ENCODE measurements around the gene FRRS1L. TPM values are rescaled to one million over a fixed set of nuclear protein-coding genes. Genes with fewer than 3 reads are reported as not detected.
A peak's percentile ranks its signal among the peaks of the same experiment; 100 is the strongest.

The FRRS1L gene
- total RNA-seq, 1 donor from 2014 or later = 12.8 TPM

DNA sequence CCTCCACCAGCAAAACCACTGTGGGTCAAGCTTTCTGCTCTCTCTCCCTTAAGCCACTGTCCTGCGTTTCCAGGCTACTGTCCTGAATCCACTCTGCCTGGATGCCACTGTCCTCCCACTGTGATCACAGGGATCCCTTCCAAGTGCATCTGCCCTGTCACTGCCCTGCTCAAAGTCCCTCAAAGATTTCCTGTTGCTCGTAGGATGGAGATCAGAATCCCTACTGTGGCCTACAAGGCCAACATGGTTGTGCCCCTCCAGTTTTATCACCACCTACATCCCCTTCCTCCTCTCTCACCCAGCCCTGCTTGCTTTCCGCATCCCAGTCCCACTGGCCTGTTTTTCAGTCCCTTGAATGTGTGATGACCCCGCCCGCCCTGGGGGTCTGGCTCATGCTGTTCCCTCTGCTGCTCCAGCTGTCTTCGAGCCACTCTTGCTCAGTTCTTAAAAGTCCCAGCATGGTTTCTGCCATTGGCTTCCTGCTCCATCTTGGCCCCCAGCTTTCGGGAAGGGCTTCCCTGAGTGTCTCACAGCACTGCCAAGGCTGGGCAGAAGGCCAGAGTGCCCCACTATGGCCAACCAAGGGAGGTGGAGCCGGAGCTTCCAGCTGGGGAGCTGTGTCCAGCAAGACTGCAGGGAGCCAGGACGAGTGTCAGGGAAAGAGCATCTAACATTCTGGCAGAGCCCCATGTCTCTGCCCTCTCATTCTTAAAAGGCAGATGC lies 12.9 kb upstream of the FRRS1L start:
- ATAC-seq (no peak), DNase-seq (ENCODE audit: low spot score) (no peak)
- intact Hi-C loops (cut with DNase I) = no loop called here

DNA sequence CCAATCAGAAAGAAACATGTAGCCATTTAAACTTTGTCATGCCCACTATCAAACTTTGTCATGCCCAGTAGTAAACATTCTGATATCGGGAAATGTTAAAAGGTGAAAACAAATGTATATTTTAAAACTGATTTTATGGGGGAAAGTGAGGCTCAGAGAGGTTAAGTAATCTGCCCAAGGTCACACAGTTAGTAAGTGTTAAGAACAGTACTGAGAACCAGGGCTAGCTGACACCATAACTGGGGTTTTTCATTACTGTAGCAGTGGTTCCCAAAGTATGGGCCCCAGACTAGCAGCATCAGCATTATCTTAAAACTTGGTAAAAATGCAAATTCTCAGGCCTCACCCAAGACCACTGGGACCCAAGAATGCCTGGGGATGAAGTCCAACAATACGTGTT lies 9.9 kb upstream of the FRRS1L start:
- ATAC-seq (no peak), DNase-seq (ENCODE audit: low spot score) (no peak)
- intact Hi-C loops (cut with DNase I) = no loop called here

DNA sequence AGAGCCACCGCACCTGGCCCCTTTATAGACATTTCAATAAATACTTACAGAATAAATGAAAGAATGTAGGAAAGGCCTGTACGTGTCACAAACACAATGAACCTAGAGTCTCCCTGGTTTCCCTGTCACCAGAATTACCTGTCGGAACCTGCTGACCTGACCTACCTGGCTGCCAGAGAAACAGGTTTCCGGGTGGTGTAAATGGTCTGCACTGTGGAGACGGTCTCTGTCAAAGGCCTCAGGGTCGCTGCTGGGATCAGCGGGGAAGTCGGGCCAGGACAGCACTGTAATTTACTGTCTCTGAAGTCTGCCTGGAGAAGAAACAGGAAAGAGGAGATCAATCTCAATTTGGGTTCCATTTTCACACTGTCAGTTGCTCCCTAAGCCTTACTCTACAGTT lies 9.3 kb upstream of the FRRS1L start:
- intact Hi-C loops (cut with DNase I) = no loop called here
- no peak for ATAC-seq
- no peak for DNase-seq (ENCODE audit: low spot score)

DNA sequence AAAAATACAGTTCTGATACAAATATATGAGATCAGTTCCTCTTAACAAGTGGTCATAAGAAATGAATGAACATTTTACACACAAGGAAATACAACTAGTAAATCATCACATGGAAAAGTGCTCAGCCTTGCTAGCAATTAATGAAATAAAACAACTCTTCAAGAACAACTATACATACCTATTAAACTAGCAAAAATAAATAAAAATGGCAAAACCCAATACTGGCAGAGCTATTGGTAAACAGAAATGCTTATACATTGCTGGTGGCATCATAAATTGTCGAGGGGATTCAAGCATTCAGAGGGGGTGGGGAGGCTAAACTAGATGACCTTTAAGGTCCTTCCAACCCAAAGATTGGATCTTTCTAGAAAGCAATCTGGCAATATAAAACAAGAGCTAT lies 5.9 kb upstream of the FRRS1L start:
- no peak for ATAC-seq
- DNase-seq (ENCODE audit: low spot score) = no peak
- intact Hi-C loops (cut with DNase I) = no loop called here

DNA sequence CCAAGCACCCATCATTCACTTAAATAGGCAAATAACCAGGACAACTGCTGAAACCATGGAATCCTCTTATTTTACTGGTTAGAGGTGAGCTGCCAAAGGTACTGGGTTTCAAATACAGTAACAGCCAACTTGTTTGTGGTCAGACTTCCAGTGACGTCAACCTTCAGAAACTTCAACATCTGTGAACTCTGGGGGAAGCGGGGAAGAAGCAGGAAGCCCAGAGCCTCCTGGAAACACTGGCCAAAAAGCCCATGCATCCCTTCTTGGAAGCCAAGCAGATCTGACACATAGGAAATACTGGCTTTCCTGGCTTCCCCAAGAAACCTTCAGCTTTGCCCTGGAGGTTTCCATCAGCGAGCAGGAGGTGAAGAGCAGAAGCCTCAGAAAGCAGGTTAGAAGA lies 4.9 kb upstream of the FRRS1L start:
- intact Hi-C loops (cut with DNase I) = no loop called here
- DNase-seq (ENCODE audit: low spot score) (no peak), ATAC-seq (no peak)

DNA sequence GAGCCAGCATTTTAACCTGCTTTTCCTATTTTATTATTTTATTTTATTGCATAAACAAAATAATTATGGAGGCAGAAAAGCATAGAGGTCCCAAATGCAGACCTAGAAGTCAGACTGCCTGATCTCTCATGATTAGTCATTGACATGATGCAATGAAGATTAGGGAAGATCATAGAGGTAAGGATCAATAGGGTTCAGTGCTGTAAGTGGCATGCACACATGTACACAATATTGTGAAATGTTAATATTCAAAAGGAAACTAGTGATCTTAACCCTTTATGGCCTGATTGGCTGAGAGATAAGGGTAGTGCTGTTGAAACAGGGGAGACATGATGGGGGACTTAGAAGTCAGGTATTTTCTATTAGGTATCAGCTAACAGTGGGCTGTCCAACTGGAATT lies 1.1 kb upstream of the FRRS1L start:
- intact Hi-C loops (cut with DNase I) = no loop called here
- no peak for ATAC-seq
- no peak for DNase-seq (ENCODE audit: low spot score)

DNA sequence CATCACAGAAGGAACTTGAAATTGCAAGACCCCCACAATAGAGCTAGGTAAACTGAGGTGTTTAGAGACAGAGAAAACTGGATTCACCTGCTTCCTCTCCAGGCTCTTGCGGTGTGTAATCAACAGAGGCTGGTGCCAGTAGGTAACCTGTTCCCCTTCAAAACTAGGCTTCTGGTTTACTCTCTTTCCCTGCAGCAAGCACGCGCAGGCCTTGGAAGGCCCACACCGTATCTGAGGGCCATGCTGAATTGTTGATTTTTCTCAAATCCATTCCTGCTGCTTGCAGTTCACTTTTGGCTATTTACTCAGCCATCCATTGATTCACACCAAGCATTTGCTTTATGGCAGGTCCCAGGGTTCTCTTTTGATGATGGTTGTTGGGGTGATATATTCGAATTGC lies 667 bp upstream of the FRRS1L start:
- no peak for DNase-seq (ENCODE audit: low spot score)
- intact Hi-C loops (cut with DNase I) = no loop called here
- no peak for ATAC-seq

DNA sequence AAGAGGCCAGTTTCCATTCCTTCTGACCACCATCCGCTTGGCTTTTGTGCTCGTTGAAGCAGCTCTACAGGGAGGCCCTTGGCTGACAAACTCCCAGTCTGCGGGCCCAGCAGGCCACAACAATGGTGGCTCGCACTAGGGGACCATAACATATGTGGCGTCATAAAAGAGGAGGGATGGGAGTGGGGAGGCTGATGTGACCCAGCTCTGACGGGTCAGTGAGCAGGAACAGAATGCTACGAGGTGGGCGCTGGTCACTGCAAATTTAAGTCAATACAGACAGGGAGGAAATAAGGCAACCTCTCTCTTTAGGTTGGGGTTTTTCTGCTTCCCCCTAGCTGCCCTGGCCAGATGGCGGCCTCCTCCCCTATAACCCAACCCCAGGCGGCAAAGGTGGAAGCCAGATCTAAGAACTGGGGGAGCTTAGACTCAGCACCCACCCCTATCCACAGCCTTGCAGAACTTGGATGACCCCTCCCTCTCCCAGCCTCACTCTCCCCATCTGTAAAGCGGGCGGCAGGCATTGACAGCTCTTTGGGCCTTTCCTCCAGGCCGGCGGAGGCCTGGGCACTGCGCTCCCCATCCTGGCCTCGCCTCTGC lies 778 bp downstream of the FRRS1L start:
- no peak for DNase-seq (ENCODE audit: low spot score)
- peak; percentile 13 for ATAC-seq
- intact Hi-C loops (cut with DNase I) = no loop called here

DNA sequence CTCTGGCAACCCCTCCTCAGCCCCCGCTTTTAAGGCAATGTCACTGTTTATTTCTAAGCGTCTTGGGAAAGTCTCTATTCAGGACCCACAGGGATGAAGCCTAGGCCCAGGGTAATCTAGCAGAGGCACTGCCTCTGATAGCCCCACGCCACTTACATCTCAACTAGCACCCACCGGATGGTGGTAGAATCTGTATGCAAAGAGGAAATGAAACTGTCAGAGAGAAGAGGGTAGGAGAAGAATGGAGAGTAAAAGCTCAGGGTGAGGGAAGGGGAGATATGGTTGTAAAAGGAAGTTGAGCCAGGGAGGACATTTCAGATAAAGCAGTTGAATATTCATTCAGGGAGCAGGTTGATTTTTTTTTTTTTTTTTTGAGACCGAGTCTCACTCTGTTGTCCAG lies 3.0 kb downstream of the FRRS1L start:
- DNase-seq (ENCODE audit: low spot score) = no peak
- no peak for ATAC-seq
- intact Hi-C loops (cut with DNase I) = no loop called here

DNA sequence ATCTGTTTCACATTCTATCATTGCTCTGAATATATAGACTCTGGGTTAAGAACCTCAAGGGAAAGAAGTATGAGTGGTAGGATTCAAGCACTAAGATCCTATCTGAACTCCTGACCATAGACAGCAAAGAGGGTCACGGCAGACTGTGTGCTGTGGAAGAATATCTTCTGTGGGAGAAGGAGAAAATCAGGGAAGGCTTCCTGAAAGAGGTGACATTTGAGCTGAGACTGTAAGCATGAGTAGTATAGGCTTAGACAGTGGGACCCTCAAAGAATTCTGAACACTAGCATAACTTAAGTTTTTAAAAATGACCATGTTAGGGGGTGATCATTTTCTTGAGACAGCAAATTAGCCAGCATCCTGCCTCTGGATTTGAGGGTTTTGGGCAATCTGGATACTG lies 3.9 kb downstream of the FRRS1L start:
- no peak for DNase-seq (ENCODE audit: low spot score)
- no peak for ATAC-seq
- intact Hi-C loops (cut with DNase I) = no loop called here

DNA sequence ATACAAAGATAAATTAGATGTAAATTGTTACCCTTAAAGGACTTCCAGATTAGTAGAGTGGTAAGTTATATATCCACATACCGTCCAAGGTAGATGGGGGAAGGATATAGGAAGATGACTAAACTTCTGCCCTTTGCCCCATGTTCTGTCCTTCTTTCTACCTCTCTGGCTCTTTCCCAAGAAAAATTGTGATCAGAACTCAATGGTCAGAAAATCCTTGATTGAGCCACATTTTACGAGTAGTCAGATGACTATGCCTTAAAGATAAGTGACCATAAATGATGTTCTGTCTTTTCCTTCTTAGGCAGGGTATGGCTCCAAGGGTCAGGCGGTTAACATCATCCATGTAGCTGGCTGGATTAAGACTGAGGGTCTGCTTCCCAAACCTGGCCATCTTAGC lies 4.4 kb downstream of the FRRS1L start:
- intact Hi-C loops (cut with DNase I) = no loop called here
- ATAC-seq = no peak
- no peak for DNase-seq (ENCODE audit: low spot score)

DNA sequence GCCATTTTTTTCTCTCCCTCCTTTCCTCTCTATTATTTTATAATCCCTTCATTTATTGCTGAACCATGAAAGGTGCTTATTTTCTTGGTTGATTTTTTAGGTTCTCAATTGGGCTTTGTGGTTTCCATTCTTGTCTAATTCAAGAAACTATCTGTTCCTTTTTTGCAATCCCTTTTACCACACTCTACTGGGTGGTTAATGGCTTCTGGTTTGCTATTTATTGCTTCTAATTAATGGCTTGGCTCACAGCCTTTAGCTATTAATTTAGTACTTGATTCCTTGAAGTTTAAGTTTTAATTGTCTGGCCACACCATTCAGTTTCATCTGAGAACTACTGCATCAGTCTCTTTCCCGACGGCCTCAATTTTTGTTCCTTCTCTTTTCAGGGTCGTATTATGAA lies 5.6 kb downstream of the FRRS1L start:
- DNase-seq (ENCODE audit: low spot score) (no peak), ATAC-seq (no peak)
- intact Hi-C loops (cut with DNase I) = no loop called here

DNA sequence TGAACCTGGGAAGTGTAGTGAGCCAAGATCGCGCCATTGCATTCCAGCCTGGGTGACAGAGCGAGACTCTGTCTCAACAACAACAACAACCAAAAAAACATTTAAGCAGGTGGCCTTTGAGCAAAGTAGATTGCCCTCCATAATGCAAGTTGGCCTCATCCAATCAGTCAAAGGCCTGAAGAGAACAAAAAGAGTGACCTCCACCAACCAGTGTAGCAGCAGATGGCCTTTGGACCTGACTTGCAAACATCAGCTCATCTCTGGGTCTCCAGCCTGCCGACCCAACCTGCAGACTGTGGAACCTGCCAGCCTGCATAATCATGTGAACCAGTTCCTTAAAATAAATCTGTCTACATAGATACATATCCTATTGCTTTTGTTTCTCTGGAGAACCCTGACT lies 7.5 kb downstream of the FRRS1L start:
- intact Hi-C loops (cut with DNase I) = no loop called here
- ATAC-seq (no peak), DNase-seq (ENCODE audit: low spot score) (no peak)

DNA sequence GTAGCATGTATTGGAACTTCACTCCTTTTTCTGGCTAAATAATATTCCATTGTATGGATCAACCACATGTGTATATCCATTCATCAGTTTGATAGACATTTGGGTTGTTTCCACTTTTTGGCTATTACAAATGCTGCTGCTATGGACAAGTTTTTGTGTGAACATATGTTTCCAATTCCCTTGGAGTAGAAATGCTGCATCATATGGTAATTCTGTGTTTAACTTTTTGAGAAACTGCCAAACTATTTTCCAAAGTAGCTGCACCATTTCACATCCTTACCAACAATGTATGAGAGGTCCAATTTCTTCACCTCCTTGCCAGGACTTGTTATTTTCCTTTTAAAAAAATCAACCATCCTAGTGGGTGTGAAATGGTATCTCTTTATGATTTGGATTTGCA lies 8.4 kb downstream of the FRRS1L start:
- no peak for ATAC-seq

DNA sequence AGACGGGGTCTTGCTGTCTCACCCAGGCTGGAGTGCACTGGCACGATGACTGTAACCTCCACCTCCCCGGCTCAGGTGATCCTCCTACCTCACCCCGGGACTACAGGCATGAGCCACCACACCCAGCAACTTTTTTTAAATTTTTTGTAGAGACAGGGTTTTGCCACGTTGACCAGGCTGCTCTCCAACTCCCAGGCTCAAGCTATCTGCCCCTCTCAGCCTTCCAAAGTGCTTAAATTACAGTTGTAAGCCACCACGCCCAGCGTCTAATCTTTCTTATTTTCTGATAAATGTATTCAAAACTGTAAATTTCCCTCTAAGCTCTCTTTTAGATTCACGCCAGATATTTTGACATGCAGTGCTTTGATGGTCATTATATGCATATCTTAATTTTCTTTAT lies 10.3 kb downstream of the FRRS1L start:
- no peak for ATAC-seq

More for the DNA sequence above, 8.4 kb downstream of the FRRS1L start:
- intact Hi-C loops (cut with DNase I) = no loop called here
- DNase-seq (ENCODE audit: low spot score) = no peak

DNA sequence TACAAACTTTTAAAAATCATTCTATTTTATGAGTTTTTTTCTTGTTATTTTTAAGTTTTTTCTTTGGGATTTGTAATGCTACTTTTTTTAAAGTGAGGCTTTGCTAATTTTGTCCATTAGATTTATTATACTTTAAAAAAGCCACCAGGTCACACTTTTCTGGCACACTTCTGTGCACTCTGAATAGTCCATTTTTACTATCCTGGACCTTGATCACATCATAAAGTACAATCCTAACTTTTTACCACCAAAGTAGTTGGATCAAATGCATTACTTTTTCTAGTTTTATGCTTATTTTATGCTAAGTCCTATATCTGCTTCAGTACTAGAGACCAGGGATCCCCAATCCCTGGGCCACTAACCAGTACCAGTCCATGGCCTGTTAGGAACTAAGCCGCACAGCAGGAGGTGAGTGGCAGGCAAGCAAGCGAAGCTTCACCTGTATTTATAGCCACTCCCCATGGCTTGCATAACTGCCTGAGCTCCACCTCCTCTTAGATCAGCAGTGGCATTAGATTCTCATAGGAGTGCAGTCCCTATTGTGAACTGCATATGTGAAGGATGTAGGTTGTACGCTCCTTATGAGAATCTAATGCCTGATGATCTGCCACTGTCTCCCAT lies 16.0 kb downstream of the FRRS1L start:
- ATAC-seq = no peak
- no peak for DNase-seq (ENCODE audit: low spot score)
- intact Hi-C loops (cut with DNase I) = no loop called here

More for the DNA sequence above, 10.3 kb downstream of the FRRS1L start:
- intact Hi-C loops (cut with DNase I) = no loop called here
- DNase-seq (ENCODE audit: low spot score) = no peak

DNA sequence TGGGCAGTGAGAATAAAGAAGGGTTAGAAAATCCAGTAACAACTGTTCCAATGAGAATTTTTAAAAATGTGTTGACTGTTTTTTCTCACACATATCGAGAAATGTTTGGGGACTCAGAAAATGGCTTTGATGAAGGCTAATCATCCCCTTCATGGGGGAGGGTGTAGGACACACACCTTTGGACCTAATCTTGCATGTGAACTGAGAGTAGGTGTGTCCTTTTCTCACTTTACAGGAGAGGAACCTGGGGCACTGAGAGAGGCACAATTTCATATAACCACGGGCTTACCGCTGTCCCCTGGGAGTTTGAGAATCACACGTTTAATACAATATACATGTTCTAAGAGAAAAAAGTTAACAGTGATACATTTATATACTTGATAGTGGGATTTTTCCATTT lies 17.3 kb downstream of the FRRS1L start:
- ATAC-seq = no peak
- intact Hi-C loops (cut with DNase I) = no loop called here

DNA sequence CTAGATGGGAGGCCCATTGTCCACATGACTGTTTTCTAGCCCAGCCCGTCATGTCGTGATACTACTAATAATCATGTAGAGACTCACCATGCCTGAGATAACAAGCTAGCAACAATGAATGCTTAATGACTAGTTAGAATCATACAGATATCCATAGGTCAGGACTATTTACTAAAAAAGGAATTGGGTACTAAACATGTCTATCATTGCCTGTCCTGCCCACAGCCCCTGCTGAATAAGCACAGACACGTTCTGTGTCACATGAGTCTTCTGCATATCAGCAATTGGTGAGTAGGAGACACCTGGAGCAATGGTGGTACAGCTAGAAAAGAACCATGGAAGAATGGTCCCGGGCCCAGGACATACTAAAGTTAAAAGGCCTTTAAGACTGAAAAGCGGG lies 18.0 kb downstream of the FRRS1L start:
- no peak for DNase-seq (ENCODE audit: low spot score)
- ATAC-seq = no peak

More for the DNA sequence above, 17.3 kb downstream of the FRRS1L start:
- no peak for DNase-seq (ENCODE audit: low spot score)

DNA sequence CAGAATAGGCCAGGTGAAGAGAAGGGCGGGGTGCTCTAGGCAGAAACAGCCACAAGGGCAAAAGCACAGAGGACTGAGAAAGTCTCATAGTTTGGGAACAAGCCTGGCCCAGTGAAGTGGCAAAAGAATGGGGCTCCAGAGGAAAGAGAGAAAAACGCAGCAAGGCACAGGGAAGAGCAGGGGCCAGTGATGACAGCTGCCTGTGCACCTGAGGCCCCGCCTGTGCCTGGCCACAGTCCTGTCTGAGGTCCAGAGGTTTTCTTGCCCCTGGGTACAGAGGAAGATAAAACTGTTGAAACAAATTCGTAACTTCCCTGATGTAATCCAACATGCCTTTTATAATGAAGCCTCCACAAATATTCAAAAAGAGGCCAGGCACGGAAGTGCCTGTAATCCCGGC lies 22.0 kb downstream of the FRRS1L start:
- intact Hi-C loops (cut with DNase I) = no loop called here

More for the DNA sequence above, 18.0 kb downstream of the FRRS1L start:
- intact Hi-C loops (cut with DNase I) = no loop called here

DNA sequence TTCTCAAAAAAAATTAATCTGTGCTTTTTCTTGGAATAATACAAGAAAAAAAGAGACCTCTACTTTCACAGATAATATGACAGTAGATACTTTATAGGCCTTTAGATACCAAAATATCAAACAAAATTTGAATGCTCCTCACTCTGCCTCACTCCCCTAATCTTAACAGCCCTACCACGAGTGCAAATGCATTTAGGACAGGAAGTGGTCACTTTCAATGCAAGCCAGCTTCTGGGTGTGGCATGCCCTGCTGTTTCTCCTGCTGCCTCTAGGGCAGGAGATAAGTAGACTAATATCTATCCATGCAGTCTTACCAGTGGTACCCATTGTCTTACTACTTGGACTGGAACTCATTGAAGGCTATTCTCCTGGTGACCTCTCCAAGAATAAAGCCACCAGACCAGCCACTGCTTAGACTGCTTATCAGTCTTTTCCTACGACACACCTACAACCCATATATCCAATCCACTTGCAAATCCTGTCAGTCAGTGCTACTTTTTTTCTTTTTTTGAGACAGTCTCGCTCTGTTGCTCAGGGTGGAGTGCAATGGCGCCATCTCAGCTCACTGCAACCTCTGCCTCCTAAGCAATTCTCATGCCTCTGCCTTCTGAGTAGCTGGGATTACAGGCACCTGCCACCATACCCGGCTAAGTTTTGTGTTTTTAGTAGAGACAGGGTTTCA lies 23.0 kb downstream of the FRRS1L start:
- DNase-seq (ENCODE audit: low spot score) = no peak

More for the DNA sequence above, 22.0 kb downstream of the FRRS1L start:
- DNase-seq (ENCODE audit: low spot score) (no peak), ATAC-seq (no peak)

More for the DNA sequence above, 23.0 kb downstream of the FRRS1L start:
- ATAC-seq = no peak
- intact Hi-C loops (cut with DNase I) = no loop called here
